NCI-H748 (cell line): ENCODE results near the gene NAA20.
A peak's percentile ranks its signal among the peaks of the same experiment; 100 is the strongest.
"Not testable (repeated sequence)": the region's sequence is repeated elsewhere in the genome, so short reads cannot be mapped to it uniquely, and the experiment has no call there.

Experiments used
- DNase-seq: peaks from one replicate; lab custom pipeline; 2025; ENCODE audit not compliant: unreplicated experiment; lab: John Stamatoyannopoulos, UW

The NAA20 gene

DNA sequence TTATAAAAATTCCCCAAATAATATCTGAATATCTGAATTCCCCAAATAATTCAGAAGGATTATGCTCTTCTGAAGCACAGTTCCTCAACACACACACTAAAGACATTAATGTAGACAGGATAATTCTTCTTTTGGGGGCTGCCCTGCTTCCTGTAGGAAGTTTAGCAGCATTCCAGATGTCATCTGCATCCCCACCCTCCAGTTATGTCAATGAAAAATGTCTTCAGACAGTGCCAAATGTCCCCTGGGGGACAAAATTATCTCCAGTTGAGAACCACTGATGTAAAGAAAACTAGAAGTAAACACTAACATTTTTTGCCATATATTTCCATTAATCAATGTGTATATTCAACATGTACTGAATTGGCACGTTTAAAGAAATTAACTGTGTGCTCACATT lies 25.9 kb upstream of the NAA20 start:
- no peak for DNase-seq

DNA sequence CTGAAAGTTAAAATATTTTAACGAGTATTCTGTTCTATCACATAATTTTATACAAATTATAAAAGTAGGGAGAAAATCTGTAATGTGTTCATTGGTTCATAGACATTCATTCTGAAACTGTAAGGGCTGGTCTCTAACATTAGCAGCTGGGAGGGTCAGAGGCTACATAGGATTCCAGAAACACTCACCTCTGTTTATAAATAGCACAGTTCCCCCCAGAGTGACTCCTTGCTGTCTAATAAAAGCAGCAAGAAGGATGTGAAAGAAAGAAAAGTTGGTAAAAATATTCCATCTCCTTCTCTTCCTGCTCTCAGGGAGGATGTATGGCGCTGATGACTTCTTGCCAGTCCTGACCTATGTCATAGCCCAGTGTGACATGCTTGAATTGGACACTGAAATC lies 25.3 kb upstream of the NAA20 start:
- no peak for DNase-seq

DNA sequence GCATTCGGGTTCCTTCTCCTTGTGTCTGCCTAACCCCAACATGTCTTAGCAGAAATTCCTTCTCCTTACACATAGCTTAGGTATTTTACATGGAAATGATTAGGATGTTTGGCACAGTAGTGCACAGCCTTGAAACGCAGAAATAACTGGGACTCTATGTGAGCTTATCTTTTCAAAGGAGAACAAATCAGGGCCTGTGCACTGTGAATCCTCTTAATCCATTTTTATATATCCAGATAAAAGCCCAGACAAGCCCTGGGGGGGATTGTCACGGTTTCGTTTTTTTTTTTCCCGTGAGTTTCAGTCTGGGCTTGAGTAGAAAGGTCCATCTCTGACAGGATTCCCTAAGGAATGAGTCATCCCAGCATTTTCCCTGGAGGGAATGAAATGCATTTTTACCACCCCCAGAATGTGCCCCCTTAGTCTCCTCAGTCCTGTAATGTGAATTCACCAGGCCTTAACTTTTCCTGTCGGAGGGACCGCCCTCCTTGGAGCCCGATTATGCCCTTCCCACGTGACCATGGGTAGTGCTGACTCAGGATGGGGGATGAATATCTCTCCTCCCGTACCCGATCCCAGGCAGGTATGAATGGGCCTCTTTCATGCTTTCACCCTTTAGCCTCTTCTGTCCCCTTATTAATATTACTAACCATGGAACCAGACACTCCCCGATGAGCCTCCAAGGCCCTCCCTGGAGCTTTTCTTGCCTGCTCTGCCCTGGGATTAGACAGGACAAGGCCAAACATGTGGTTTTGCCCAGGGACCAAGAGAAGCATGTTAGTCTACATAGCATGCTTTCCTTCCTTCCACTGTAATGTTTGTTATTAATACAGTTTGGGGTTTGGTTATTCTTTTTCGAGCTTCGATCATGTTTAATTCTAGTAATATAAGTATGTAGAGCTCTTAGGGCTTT lies 23.9 kb upstream of the NAA20 start:
- no peak for DNase-seq

DNA sequence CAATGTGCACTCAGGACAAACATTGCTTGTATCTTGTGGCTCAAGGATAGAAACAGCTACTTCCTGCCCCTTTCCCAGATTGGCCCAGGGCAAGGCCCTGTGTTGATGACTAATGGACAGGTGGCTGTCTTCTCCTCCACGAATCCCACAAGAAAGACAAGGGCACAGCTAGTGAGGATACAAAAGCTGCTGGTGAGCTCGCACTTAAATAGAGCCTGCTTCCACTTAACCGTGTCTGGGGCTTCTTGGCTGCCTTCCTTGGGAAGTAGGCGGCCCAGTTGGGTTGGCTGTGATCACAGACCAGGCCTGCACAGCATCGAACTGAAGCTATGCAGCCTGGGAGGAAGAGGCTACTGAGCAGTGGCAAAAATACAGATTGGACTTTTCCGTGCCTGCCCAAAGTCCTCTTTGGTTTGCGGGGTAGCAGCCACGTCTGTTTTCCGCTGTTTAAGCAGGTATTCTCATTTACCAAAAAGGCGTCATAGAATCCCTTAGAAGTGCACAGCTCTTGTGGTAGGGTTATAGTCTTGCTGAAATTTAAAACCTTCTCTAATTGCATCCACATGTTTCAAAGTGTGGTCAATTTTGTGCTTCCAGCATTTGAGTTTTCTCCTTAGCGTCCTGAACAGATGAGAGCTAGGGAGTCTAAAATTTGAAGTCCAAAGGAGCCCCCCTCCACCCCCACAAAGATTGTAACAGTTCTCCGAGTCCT lies 23.0 kb upstream of the NAA20 start:
- DNase-seq, result no peak

DNA sequence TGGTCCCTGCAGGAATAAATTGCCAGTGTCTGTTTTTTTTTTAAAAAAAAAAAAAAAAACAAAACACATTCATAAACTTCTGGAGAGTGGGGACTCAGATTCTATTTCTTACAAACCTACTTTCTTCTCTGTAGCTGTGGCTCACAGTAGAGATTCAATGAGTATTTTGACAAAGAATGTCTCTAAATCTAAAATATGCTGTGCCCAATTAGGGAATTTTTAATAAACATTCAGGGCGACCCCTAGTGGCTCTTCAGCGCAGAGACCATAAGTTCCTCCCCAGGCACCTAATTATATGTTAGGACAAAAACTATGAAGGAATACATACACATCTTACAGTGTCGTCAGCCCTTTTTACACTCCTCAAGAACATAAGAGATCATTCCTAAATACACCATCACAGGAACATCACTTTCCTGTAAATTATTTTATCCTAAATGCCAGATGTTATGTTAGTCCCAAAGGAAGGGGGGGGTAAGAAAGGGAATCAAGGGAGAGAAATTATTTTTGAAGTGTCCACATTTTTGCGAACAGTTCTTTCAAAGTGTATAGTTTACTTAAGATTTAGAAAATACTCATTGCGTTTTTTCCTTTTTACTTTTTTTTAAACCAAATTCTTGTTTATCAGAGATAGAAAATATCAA lies 21.8 kb upstream of the NAA20 start:
- peak; percentile 69 for DNase-seq

DNA sequence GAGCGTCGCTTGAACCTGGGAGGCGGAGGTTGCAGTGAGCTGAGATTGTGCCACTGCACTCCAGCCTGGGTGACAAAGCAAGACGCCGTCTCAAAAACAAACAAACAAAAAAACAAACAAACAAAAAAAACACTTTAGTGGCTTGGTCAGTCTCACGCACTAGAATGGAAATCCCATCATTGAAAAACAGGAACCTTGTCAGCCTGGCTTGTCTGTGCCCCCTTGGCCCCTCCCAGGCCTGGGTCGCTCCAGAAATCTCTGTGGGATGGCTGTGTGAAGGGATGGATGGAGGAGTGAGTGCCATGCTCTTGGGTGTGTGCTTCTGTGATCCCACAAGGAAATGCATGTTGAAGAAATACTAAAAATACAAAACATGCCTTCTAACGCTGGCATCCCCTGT lies 20.9 kb upstream of the NAA20 start:
- no peak for DNase-seq

DNA sequence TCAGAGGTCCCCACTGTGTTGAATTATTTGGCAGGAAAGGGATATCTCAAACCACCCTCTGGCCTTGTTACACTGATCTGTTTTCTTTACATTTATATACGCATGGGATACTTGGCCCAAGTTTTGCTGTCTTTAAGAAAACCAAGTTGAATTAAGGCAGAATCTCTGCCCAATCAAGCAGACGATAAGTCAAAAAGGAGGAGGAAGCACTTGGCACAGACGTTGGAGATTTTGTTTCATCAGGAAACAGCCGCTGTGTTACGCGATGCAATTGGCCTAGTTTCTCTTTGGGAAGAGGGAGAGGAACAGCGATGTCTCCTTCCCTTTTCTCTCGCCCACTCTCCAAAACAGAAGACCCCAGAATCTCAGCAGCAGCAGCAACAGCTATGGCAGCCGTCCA lies 20.2 kb upstream of the NAA20 start:
- DNase-seq, result no peak

DNA sequence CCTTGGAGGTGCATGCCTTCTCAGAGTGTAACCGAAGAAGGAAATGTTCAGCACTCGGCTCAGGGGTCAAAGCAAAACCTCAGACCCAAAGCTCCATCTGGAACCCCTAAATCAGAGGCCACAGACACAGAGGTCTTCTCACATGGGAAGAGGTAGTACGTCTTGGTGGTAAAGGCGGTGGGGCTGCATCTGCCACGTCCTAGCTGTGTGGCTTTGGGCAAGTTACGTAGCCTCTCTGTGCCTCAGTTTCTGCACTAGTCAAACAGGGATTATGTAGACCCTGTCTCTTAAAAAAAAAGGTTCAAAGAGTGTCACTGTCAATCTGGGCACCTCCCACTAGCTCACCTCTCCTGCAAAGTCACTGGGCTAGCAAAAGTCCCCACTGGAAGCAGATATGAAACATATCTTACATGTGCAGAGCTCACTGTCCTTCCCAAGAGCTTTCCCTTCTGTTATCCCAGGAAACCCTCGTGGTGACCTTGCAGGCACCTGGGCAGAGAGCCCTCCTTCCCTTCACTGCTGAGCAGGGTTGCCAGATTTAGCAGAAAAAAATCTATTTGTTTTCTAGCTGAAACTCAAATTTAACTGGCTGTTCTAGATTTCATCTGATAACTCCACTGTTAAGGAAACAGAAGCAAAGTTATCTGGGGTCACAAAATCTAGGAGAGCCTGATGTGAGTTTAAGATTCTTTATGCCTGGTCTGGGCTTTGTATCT lies 18.0 kb upstream of the NAA20 start:
- DNase-seq, result no peak

DNA sequence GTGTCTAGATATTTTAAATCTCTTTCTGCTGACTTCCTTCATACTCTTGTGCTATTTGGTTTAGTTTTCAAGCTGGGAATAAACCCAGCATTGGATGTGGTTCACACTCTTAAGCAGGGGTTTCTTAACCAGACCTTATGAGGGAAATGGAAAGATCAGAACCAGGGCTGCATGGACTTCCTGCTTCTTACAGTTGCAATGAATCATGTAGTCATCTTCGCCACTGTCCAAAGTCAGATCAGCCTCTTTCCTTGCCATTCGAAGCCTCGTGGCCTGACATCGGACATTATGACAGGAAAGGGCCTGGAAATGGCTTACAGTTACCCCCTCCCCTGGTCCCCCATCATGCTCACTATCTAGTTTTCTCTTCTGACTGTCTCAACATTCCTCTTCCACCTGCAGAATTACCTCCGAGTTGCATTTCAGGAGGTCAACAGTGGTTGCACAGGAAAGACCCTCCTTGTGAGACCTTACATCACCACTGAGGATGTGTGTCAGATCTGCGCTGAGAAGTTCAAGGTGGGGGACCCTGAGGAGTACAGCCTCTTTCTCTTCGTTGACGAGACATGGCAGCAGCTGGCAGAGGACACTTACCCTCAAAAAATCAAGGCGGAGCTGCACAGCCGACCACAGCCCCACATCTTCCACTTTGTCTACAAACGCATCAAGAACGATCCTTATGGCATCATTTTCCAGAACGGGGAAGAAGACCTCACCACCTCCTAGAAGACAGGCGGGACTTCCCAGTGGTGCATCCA lies 16.8 kb upstream of the NAA20 start:
- DNase-seq, result no peak

DNA sequence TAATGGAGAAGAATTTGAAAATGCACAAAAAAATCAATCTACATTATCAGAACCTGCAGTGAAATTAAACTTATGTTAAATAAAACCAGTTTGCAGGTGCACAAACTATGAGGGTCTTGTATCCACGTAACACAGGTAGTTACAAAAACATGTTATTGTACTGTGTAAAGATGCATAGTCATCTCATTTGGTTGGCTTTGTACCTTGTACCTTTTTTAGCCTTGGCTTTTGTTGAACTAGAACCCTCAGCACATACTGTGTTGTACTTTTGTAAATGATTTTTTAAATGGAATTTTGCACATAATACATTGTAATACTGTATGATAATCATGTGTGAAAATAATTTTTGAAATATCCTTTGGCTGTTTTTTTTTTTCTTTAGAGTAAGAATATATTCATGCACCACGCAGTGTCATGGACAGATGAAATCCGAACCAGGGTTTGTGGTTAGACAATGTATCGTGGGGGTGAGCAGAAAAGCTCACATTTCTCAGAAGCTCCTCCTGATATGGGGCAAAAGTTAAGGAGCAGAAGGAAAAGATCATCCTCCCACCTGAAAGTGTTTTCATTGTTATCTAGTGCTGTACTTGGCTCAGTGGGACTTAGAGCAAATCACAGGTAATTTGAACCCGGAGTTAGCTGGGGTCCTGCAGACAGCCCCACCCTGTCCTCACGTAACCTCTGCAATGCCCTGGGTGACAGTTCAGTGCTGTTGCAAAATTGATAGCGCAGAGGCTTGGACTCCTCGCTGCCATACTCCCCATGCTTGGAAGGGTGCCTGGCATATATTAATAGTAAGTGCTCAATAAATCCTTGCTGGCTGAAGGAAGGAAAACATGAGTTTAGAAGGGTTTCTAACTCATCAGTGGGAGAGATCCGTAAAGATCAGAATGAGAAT lies 14.8 kb upstream of the NAA20 start:
- DNase-seq, result peak; percentile 43

DNA sequence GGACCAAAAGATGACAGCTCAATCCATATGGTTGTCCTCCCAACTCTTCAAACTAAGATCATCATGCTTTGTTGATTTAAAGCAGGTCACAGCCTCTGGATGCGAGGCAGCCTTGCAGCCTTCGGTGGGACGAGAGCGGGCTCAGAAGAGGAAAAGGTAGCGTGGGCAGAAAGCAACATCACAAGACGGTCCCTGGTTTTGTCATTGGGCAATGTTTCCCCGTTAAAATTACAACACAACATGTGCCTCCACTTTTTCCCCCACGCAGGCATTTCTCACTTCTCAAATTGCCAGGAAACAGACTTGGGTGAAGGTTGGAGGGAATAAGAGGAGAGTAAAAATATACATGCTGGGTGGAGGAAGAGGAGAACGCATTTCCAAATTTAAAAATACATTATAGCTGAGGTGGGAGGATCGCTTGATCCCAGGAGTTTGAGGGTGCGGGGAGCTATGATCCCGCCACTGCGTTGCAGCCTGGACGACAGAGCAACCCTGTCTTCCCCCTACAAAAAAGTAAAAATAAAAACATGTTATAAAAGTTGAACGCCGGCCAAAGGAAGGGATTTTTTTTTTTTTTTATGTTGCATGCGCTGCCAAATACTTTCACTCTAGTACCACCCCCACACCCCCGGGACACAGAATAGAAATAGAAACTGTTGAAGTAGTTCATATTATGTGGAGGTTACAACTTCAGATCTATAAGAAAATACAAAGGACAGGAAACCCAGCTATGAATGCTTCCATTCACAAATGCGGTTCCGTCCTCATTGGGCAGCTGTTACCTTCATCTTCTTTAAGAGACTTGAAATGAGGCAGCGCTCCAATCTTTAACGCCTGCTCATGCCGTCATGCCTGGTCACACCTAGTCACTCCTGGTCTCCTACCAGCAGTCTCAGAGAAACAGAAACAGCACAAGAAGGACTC lies 13.9 kb upstream of the NAA20 start:
- DNase-seq, result no peak

DNA sequence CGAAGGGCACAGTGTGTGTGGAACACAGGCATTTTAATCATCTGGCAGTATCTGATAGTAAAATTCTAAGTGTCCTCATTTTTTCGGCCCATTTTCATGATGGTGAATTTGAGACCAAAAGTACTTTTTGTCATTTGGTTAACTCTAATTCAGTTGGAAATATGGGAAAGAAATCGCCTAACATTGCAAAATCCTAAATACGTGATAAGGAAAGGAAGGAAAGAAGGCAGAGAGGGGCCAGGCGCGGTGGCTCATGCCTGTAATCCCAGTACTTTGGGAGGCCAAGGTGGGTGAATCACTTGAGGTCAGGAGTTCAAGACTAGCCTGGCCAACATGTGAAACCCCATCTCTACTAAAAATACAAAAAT lies 13.2 kb upstream of the NAA20 start:
- not testable (repeated sequence) for DNase-seq

DNA sequence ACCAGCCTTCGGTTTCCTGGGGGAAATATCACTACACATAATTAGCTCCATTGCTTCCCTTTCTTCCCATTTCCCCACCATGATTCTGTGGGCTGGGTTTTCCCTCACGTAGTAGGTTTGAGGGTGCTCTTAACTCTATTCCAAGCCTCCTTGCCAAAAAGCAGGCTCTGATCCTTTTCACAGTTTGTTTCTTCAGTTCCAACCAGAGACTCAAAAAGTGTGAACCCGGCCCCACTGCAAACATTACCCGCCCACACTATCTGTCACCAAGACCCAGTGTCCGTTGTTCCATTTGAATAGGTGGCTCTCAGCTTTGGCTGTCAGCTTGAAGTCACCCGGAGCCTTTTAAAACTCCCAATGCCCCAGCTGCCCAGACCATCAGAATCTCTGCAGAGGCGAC lies 11.8 kb upstream of the NAA20 start:
- no peak for DNase-seq

DNA sequence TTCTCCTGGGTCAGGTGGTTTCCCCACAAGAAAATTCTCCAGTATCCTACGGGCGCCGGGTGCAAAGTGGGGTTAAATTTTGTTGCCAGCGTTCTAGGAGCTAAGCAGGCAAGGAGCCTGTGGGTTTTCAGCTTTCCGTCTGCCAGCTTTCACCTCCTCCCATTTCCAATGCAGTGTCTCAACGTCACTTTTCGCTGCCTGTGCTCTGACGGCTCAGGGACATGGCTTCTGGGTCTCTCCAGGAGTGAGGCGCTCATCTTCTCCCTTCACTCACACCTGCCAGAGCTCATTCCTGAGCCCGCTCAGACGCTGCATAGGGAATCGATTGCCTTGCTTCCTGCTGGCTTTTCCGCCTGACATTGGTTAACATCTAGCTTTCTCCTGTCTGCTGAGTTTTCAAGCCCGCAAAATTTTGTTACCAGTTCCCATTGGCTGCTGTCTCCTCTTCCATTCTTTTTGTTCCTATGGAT lies 7.3 kb upstream of the NAA20 start:
- peak; percentile 37 for DNase-seq

DNA sequence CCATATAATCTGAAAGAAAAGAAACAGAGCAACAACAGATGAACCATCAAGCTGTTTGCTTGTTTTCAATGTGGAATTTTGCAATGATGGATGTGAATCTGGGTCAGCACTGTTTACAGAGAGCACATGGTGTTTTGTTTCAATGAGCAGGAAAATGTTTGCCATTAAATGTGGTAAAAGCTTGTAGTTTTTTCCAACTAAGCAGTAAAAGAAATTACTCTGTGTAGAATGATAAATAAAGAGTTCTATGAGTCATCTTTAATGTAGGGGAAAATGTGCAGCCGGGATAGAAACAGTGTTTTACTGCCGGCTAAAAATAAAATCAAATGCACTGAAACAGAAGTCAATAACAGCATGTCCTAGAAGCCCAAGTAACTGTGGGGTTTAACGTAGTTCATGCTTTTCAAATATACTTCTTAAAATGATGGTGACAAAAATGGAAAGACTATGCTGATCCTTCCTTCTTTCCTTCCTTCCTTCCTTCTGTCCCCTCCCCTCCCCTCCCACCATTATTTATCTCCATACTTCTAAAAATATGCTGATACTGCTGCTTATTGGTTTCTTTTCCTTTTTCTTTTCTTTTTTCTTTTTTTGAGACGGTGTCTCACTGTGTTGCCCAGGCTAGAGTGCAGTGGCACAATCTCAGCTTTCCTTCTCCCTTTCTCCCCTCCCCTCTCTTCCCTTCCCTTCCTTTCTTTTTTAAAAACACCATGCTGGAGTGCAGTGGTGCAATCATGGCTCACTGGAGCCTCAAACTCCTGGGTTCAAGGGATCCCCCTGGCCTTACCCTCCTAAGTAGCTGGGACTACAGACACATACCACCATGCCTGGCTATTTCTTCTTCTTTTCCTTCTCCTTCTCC lies 6.3 kb upstream of the NAA20 start:
- DNase-seq, result peak; percentile 65

DNA sequence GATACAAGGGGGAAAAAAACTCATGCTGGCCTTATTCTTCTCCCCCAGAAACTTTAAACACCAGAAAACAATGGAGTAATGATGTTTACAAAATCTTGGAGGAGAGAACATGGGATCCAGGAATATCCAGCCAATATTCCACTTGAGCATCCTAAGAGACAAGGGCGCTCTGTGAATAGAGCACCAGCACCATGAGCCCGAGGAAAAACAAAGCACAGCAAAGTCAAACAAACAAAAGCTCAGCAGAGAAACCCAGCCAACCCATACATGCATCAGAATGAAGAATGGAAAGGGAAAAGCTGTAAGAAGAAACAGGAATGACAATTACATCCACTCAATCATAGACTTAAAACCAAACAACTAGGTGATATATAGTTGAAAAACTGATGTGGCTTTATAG lies 4.6 kb upstream of the NAA20 start:
- peak; percentile 28 for DNase-seq

DNA sequence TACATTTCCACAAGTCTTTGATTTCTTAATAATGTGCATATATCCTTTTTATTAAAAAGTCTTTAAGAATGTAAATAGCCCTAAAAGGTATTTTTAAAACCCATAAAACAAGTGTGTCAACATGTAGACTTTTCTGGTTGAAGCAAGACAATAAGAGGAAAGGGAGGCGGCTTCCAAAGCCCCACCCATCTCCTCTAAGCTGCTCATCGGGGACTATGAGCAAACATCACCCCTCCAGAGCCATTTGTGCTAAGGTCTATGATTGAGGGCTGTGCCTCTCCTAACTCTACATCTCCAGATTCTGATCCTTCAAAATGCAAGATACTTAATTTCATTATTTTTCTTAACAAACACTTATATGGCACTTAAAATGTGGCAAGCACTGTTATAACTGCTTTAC lies 2.5 kb upstream of the NAA20 start:
- peak; percentile 68 for DNase-seq

DNA sequence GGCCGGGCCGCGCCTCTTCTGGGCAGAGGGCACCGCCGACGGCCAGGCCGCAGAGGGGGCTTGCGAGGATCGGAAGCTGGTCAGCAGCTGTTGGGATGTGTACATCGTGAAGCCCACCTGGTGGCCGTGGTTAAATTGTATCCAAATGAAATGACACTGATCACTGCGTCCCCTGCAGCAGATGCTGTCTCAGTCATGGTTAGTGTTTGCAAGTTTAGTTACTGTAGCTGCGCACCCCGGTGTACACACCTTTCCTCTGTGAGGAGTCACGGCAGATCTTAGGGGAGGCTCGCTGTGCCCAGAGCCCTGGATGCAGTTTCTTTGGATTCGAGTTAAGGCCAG lies 653 bp downstream of the NAA20 start:
- DNase-seq, result peak; percentile 63
